GM13976 (cell line): ENCODE measurements around the gene CAMKK2.
A peak's percentile ranks its signal among the peaks of the same experiment; 100 is the strongest.
"Not testable (repeated sequence)": the region's sequence is repeated elsewhere in the genome, so short reads cannot be mapped to it uniquely, and the experiment has no call there.

Experiments used
- DNase-seq: peaks from one replicate; pipeline ENCODE4 v3.0.0; 2012; ENCODE audit warnings: low spot score
- CTCF ChIP-seq: IDR thresholded peaks from 2 replicates; pipeline ENCODE4 v1.5.1; 2012; ENCODE audit warnings: borderline replicate concordance, mild to moderate bottlenecking; ENCODE audit not compliant: insufficient read depth; ENCODE audit errors: extremely low read depth, missing control alignments, control extremely low read depth
- in situ Hi-C: fragments of 300-500 bp; cut with MboI; formaldehyde crosslinking; loops from one replicate; pipeline ENCODE4 v1.12.0; 2022; ENCODE audit warnings: low sequenced_read_pairs, mixed read lengths, inconsistent platforms; ENCODE audit not compliant: unreplicated experiment

Gene CAMKK2

GRCh38 chr12:121227294-121227693 is 69.2 kb downstream of the CAMKK2 start:
- in situ Hi-C loops = no loop called here
- no peak for TF ChIP-seq CTCF
- peak; percentile 80 for DNase-seq

GRCh38 chr12:121226871-121227270 is 69.6 kb downstream of the CAMKK2 start:
- in situ Hi-C loops, DNase-seq: not testable (repeated sequence)

GRCh38 chr12:121226399-121226798 is 70.1 kb downstream of the CAMKK2 start:
- DNase-seq = no peak
- no peak for TF ChIP-seq CTCF
- in situ Hi-C loops = no loop called here

- in situ Hi-C loops = no loop called here
- TF ChIP-seq CTCF = no peak
Measured at GRCh38 chr12:121224591-121224990, 71.9 kb downstream of the CAMKK2 start.

GRCh38 chr12:121223292-121224285 is 72.9 kb downstream of the CAMKK2 start:
- TF ChIP-seq CTCF = peak; percentile 27
- DNase-seq = peak; percentile 51
- in situ Hi-C loops = no loop called here

More at GRCh38 chr12:121224591-121224990, 71.9 kb downstream of the CAMKK2 start:
- DNase-seq = no peak

GRCh38 chr12:121222847-121223246 is 73.7 kb downstream of the CAMKK2 start:
- no peak for DNase-seq
- TF ChIP-seq CTCF = no peak
- in situ Hi-C loops = no loop called here

GRCh38 chr12:121219353-121219986 is 77.0 kb downstream of the CAMKK2 start:
- in situ Hi-C loops = no loop called here
- DNase-seq = no peak
- no peak for TF ChIP-seq CTCF
